Measurements from ENCODE around the gene AGBL4.

- TF ChIP-seq, protein P1, sequence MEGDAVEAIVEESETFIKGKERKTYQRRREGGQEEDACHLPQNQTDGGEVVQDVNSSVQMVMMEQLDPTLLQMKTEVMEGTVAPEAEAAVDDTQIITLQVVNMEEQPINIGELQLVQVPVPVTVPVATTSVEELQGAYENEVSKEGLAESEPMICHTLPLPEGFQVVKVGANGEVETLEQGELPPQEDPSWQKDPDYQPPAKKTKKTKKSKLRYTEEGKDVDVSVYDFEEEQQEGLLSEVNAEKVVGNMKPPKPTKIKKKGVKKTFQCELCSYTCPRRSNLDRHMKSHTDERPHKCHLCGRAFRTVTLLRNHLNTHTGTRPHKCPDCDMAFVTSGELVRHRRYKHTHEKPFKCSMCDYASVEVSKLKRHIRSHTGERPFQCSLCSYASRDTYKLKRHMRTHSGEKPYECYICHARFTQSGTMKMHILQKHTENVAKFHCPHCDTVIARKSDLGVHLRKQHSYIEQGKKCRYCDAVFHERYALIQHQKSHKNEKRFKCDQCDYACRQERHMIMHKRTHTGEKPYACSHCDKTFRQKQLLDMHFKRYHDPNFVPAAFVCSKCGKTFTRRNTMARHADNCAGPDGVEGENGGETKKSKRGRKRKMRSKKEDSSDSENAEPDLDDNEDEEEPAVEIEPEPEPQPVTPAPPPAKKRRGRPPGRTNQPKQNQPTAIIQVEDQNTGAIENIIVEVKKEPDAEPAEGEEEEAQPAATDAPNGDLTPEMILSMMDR (IDR thresholded peaks at IDR 0.05 in 2 of 3, conservative IDR thresholded peaks at IDR 0.05 in 1 of 3; ENCODE audit: borderline replicate concordance in 1 of 3, insufficient read depth in 1 of 3, low read depth in 2 of 3, low read length in 2 of 3), result no peak
- TF ChIP-seq EZH2 (IDR thresholded peaks at IDR 0.05), result no peak
- no peak for TF ChIP-seq SRF (IDR thresholded peaks at IDR 0.05; ENCODE audit: low read depth)
- no peak for TF ChIP-seq POLR2AphosphoS5 (IDR thresholded peaks at IDR 0.05; ENCODE audit: low read depth, low read length)
- TF ChIP-seq POLR2A (IDR thresholded peaks at IDR 0.05; ENCODE audit: borderline replicate concordance, extremely low read depth, insufficient read depth, insufficient read length), result no peak
- TF ChIP-seq SIN3A (IDR thresholded peaks at IDR 0.05; ENCODE audit: low read depth), result no peak
- no peak for TF ChIP-seq REST (IDR thresholded peaks at IDR 0.05; ENCODE audit: low read depth)
- no peak for TF ChIP-seq EZH2phosphoT487 (IDR thresholded peaks at IDR 0.05; ENCODE audit: borderline replicate concordance)
These were observed 1246.4 kb downstream of the AGBL4 start for GRCh38 chr1:48777219-48777895.

Measured in HCT116 (cell line).